SU-DHL-6 (cell line): ENCODE data around the gene ABTB2.

Source experiments
- CTCF ChIP-seq: fragments of 200-600 bp; sonication (generic); IDR thresholded peaks from one replicate; pipeline ENCODE4 v1.5.1; 2017; ENCODE audit warnings: antibody characterized with exemption, mild to moderate bottlenecking, low read length, moderate library complexity; ENCODE audit not compliant: insufficient read depth, poor library complexity, severe bottlenecking
- EZH2phosphoT487 ChIP-seq: fragments of 200-600 bp; sonication (generic), shearing (Covaris generic); conservative IDR thresholded peaks from 2 replicates; pipeline ENCODE4 v1.6.1; 2018; ENCODE audit warnings: mild to moderate bottlenecking, antibody characterized with exemption, low read length, moderate library complexity, mixed read lengths

GRCh38 chr11:34143048-34143447 is 214.8 kb downstream of the ABTB2 start:
- no peak for TF ChIP-seq CTCF
- no peak for TF ChIP-seq EZH2phosphoT487
